Mucosa of descending colon (tissue), 3 donors: ENCODE data around the gene MRPL2. TPM values are rescaled to one million over a fixed set of nuclear protein-coding genes. Genes with fewer than 3 reads are reported as not detected.
A peak's percentile ranks its signal among the peaks of the same experiment; 100 is the strongest.
"Not testable (repeated sequence)": the region's sequence is repeated elsewhere in the genome, so short reads cannot be mapped to it uniquely, and the experiment has no call there.

Experiments used
- ATAC-seq: fragments of 200-7000 bp; cut with Tn5 transposase; one replicate; pipeline ENCODE4 v1.9.1; 2020; ENCODE audit warnings: mild to moderate bottlenecking, moderate library complexity
- DNase-seq, 3 donors: peaks; one replicate each; pipeline ENCODE4 v3.0.0-alpha.2; 2020
- H3K36me3 ChIP-seq: fragments of 200-600 bp; one replicate; pipeline ENCODE4 v1.8.0; 2021; ENCODE audit warnings: low read depth, mild to moderate bottlenecking
- H3K4me1 ChIP-seq: fragments of 200-600 bp; one replicate; pipeline ENCODE4 v1.8.0; 2021; ENCODE audit warnings: low read depth, mild to moderate bottlenecking
- H3K4me3 ChIP-seq: fragments of 200-600 bp; one replicate; pipeline ENCODE4 v1.8.0; 2021; ENCODE audit warnings: mild to moderate bottlenecking
- H3K9me3 ChIP-seq: fragments of 200-600 bp; one replicate; pipeline ENCODE4 v1.8.0; 2021; ENCODE audit warnings: mild to moderate bottlenecking
- intact Hi-C, 2 donors: fragments of 100-400 bp; cut with DNase I in 1 of 2; cut with micrococcal nuclease in 1 of 2; formaldehyde crosslinking; loops; one replicate each; pipeline versions ENCODE4 v1.11.0 to v1.11.1; 2022; cut with DNase I, micrococcal nuclease
- total RNA-seq, 3 donors: library from RNA; stranded (reverse); fragmentation: NEBNext Ultra II Directional in 2 of 3; extraction: Animal tissue kit (Norgen Biotek cat#: 25700) in 2 of 3; gene quantifications; one replicate each; pipeline versions ENCODE4 v1.2.1 to v1.2.4, GENCODE V29; 2021 to 2023
- TF ChIP-seq, protein P1 (sequence below): fragments of 200-600 bp; IDR thresholded peaks from one replicate; pipeline ENCODE4 v1.8.0; 2022; ENCODE audit warnings: antibody characterized with exemption, mild to moderate bottlenecking
- donor health status: DM: no; HTN: no; CAD: no; lungs with moderate emphysema.
- donor health status: DM: no; HTN: no; CAD: no.
- donor health status: DM: no; HTN: yes; CAD: no.

The MRPL2 gene
- total RNA-seq, 3 donors from 2014 or later, result 58.7 to 82.8 (median 75.2) TPM

- no peaks in the 10 kb centered on the region for H3K4me1 ChIP-seq
- intact Hi-C loops, result no loop called here
- H3K4me3 ChIP-seq, result no peak overlapping the region
- no peaks in the 10 kb centered on the region for H3K36me3 ChIP-seq
- TF ChIP-seq, protein P1, sequence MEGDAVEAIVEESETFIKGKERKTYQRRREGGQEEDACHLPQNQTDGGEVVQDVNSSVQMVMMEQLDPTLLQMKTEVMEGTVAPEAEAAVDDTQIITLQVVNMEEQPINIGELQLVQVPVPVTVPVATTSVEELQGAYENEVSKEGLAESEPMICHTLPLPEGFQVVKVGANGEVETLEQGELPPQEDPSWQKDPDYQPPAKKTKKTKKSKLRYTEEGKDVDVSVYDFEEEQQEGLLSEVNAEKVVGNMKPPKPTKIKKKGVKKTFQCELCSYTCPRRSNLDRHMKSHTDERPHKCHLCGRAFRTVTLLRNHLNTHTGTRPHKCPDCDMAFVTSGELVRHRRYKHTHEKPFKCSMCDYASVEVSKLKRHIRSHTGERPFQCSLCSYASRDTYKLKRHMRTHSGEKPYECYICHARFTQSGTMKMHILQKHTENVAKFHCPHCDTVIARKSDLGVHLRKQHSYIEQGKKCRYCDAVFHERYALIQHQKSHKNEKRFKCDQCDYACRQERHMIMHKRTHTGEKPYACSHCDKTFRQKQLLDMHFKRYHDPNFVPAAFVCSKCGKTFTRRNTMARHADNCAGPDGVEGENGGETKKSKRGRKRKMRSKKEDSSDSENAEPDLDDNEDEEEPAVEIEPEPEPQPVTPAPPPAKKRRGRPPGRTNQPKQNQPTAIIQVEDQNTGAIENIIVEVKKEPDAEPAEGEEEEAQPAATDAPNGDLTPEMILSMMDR, result no peak
- DNase-seq, result no peak
- peak; percentile 27 for ATAC-seq
- H3K9me3 ChIP-seq, result no peaks in the 10 kb centered on the region
Measured at GRCh38 chr6:43089874-43090558, 30.8 kb upstream of the MRPL2 start.

DNA sequence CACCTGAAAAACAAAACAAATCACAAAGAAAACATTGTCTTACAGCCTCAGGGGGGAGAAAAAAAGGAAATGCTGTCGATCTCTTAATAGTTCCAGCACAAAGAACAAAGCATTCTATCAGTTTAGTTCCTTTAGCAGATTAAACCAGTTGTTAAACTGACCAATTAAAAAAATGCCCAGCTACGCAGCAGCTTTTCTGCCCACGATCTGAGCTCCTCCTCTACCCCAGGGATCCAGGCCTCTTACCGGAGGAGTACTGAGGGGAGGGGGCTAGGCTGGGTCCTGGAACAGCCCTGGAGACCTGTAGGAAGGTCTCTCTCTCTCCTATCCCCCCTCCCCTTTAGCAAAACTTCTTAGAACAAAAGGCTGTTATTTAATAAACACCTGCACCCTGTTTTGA lies 30.2 kb upstream of the MRPL2 start:
- no peak overlapping the region for H3K4me3 ChIP-seq
- ATAC-seq, result no peak
- DNase-seq, result no peak
- H3K36me3 ChIP-seq, result no peaks in the 10 kb centered on the region
- intact Hi-C loops, result no loop called here
- no peaks in the 10 kb centered on the region for H3K9me3 ChIP-seq
- TF ChIP-seq, protein P1, result no peak
- H3K4me1 ChIP-seq, result no peaks in the 10 kb centered on the region

DNA sequence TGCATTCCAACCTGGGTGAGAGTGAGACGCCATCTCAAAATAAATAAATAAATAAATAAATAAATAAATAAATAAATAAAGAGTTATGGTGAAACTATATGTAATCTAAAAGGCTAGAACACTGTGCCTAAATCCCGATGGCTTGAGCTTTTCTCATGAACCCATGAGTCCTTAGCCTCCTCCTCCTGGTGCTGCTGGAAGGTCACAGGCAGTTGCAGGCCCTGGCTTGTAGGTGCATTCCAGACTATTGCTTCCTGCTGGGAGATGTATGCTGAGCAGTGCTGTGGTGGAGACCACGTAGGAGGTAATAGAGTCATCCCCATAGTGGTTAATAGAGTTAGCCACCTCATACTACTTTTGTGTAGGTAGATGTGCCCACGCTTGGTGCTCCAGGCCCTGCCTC lies 29.4 kb upstream of the MRPL2 start:
- no peaks in the 10 kb centered on the region for H3K36me3 ChIP-seq
- intact Hi-C loops, result no loop called here
- no peaks in the 10 kb centered on the region for H3K9me3 ChIP-seq
- ATAC-seq (no peak), DNase-seq (no peak)
- TF ChIP-seq, protein P1, result no peak
- no peaks in the 10 kb centered on the region for H3K4me1 ChIP-seq
- no peak overlapping the region for H3K4me3 ChIP-seq

- no peak overlapping the region for H3K4me3 ChIP-seq
- intact Hi-C loops, result no loop called here
- no peak for DNase-seq
- peak; percentile 68 for ATAC-seq
- H3K9me3 ChIP-seq, result no peaks in the 10 kb centered on the region
- TF ChIP-seq, protein P1, result no peak
- H3K4me1 ChIP-seq, result no peaks in the 10 kb centered on the region
- no peaks in the 10 kb centered on the region for H3K36me3 ChIP-seq
Measured at GRCh38 chr6:43086022-43086658, 26.9 kb upstream of the MRPL2 start.

DNA sequence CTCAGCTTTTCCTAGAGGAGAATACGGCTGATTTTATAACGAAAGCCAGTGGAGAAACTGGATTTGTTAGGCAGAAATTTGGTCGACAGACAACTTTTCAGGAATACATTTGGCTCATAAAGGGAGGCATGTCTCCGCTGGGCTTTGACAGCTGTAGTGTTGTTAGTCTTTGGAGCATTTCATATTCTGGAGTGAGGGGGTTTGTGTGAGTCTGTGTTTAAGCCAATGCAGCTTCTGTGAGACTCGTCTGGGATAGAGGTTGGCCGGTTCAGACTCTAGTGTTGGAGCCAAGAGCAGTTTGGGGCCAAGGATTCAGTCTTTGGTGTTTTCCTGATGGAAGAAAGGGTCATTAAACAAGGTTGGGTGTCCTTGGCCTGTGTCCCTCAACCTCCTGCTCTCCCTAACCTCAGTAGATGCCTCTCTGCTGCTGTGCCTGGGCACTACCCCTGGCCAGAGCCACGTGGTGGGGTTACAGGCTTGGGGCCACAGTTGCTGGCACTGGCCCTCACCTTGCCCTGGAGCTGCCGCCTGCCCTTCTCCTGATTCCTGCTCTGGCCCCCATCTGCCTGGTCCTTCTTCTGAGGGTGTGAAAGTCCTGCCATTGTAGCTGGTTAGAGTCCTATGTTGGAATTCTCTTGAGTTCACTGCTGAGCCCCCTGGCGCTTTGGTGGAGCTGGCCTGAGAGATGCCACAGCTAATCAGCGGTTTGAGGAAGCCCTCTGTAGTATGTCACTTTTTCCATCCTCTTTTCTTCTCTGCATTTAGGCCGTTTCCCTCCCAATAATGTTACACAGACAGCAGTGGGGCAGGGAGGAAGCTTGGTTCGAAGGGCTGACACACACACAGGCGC lies 23.8 kb upstream of the MRPL2 start:
- DNase-seq (no peak), ATAC-seq (no peak)
- TF ChIP-seq, protein P1, result no peak
- H3K36me3 ChIP-seq, result no peaks in the 10 kb centered on the region
- H3K9me3 ChIP-seq, result no peaks in the 10 kb centered on the region
- H3K4me1 ChIP-seq, result peaks cover 2% of the 10 kb centered on the region
- intact Hi-C loops, result no loop called here
- H3K4me3 ChIP-seq, result no peak overlapping the region

GRCh38 chr6:43081922-43082321 lies 22.7 kb upstream of the MRPL2 start:
- ATAC-seq, H3K9me3 ChIP-seq, H3K4me3 ChIP-seq, DNase-seq, H3K4me1 ChIP-seq, H3K36me3 ChIP-seq, intact Hi-C loops: not testable (repeated sequence)
